IMR-90 (cell line): ENCODE results near the gene YWHAG. TPM values are rescaled to one million over a fixed set of nuclear protein-coding genes. Genes with fewer than 3 reads are reported as not detected.
A peak's percentile ranks its signal among the peaks of the same experiment; 100 is the strongest.

Experiments used
- ATAC-seq: fragments of 200-7000 bp; cut with Tn5 transposase; 2 replicates; pipeline ENCODE4 v1.9.1; 2020; ENCODE audit warnings: low read depth, mild to moderate bottlenecking, moderate library complexity
- BruUV-seq: library from RNA; stranded (reverse); fragments of 400-500 nt; replicated peaks from 2 replicates; lab custom pipeline; 2021; lab: Mats Ljungman, UMichigan
- CTCF ChIA-PET: fragments of 300-600 bp; formaldehyde crosslinking; extraction: SDS; loops from one replicate; lab custom pipeline; 2021; ENCODE audit warnings: antibody characterized with exemption; lab: Yijun Ruan, JAX
- POLR2A ChIA-PET: fragments of 300-600 bp; sonication (Branson Sonifier 250); formaldehyde crosslinking; loops from one replicate; lab custom pipeline; 2022; ENCODE audit warnings: antibody characterized with exemption; ENCODE audit not compliant: unreplicated experiment; lab: Charles Lee
- DNase-seq: peaks from one replicate; pipeline ENCODE4 v3.0.0; 2013
- H2AFZ ChIP-seq: replicated peaks from 2 replicates; pipeline ENCODE3; 2013; ENCODE audit warnings: low read length, mild to moderate bottlenecking; ENCODE audit not compliant: poor library complexity
- H2AK5ac ChIP-seq: 2 replicates; pipeline ENCODE4 v1.6.1; 2013; ENCODE audit warnings: low read depth, low read length, inconsistent platforms
- H2AK9ac ChIP-seq: replicated peaks from 2 replicates; pipeline ENCODE3; 2013; ENCODE audit warnings: mild to moderate bottlenecking, low read depth, low read length, moderate library complexity; ENCODE audit not compliant: poor library complexity
- H2BK120ac ChIP-seq: 2 replicates; pipeline ENCODE4 v1.6.1; 2013; ENCODE audit warnings: low read depth, low read length, inconsistent platforms
- H2BK15ac ChIP-seq: 3 replicates; pipeline ENCODE4 v1.6.1; 2013; ENCODE audit warnings: low read depth, low read length, inconsistent platforms
- H2BK20ac ChIP-seq: 2 replicates; pipeline ENCODE4 v1.6.1; 2013; ENCODE audit warnings: low read depth, mild to moderate bottlenecking, inconsistent platforms, low read length, moderate library complexity
- H2BK5ac ChIP-seq: 2 replicates; pipeline ENCODE4 v1.6.1; 2013; ENCODE audit warnings: mild to moderate bottlenecking, low read depth, low read length, inconsistent platforms; ENCODE audit not compliant: poor library complexity, severe bottlenecking
- H3K14ac ChIP-seq: replicated peaks from 2 replicates; pipeline ENCODE4 v1.6.1; 2013; ENCODE audit warnings: low read depth, low read length, inconsistent platforms
- H3K18ac ChIP-seq: 2 replicates; pipeline ENCODE4 v1.6.1; 2013; ENCODE audit warnings: low read depth, low read length, control low read depth
- H3K23ac ChIP-seq: 2 replicates; pipeline ENCODE4 v1.6.1; 2013; ENCODE audit warnings: low read depth, low read length, inconsistent platforms
- H3K27ac ChIP-seq: 2 replicates; pipeline ENCODE4 v1.5.1; 2013; ENCODE audit warnings: mild to moderate bottlenecking, control low read depth, low read length; ENCODE audit not compliant: insufficient read depth
- H3K27me3 ChIP-seq: 2 replicates; pipeline ENCODE4 v1.6.1; 2013; ENCODE audit warnings: low read length; ENCODE audit not compliant: control insufficient read depth, insufficient read depth
- H3K36me3 ChIP-seq: 2 replicates; pipeline ENCODE4 v1.6.1; 2013; ENCODE audit warnings: low read length, mixed read lengths; ENCODE audit not compliant: control insufficient read depth, insufficient read depth
- H3K4ac ChIP-seq: 2 replicates; pipeline ENCODE4 v1.6.1; 2013; ENCODE audit warnings: low read depth, low read length, inconsistent platforms
- H3K4me1 ChIP-seq: 2 replicates; pipeline ENCODE4 v1.6.1; 2013; ENCODE audit warnings: low read length, mixed read lengths; ENCODE audit not compliant: control insufficient read depth, insufficient read depth
- H3K4me2 ChIP-seq: 2 replicates; pipeline ENCODE4 v1.6.1; 2013; ENCODE audit warnings: low read depth, mild to moderate bottlenecking, control low read depth, low read length, moderate library complexity
- H3K4me3 ChIP-seq: 2 replicates; pipeline ENCODE4 v1.5.1; 2013; ENCODE audit warnings: low read depth, mild to moderate bottlenecking, control low read depth, low read length, moderate library complexity; ENCODE audit not compliant: insufficient read depth
- H3K56ac ChIP-seq: 2 replicates; pipeline ENCODE4 v1.6.1; 2013; ENCODE audit warnings: low read length, inconsistent platforms; ENCODE audit not compliant: insufficient read depth; ENCODE audit errors: extremely low read depth
- H3K79me1 ChIP-seq, 2 experiments: 2 replicates each; pipeline ENCODE4 v1.6.1; 2013; ENCODE audit warnings: low read length in 2 of 2, inconsistent platforms in 1 of 2, low read depth in 1 of 2
- H3K9ac ChIP-seq: 2 replicates; pipeline ENCODE4 v1.6.1; 2013; ENCODE audit warnings: low read depth, low read length, control low read depth
- H3K9me1 ChIP-seq: 2 replicates; pipeline ENCODE4 v1.6.1; 2013; ENCODE audit warnings: low read length, inconsistent platforms; ENCODE audit not compliant: insufficient read depth
- H3K9me3 ChIP-seq: 2 replicates; pipeline ENCODE4 v1.6.1; 2013; ENCODE audit warnings: low read length; ENCODE audit not compliant: control insufficient read depth, insufficient read depth
- H4K20me1 ChIP-seq: 2 replicates; pipeline ENCODE4 v1.6.1; 2013; ENCODE audit warnings: low read length, inconsistent platforms; ENCODE audit not compliant: insufficient read depth
- H4K5ac ChIP-seq: 2 replicates; pipeline ENCODE4 v1.6.1; 2013; ENCODE audit warnings: mild to moderate bottlenecking, low read depth, low read length, control low read depth
- H4K8ac ChIP-seq, 2 experiments: 2 replicates each; pipeline ENCODE4 v1.6.1; 2013; ENCODE audit warnings: low read depth in 2 of 2, low read length in 2 of 2, control low read depth in 1 of 2, inconsistent platforms in 1 of 2
- H4K91ac ChIP-seq: 2 replicates; pipeline ENCODE4 v1.6.1; 2013; ENCODE audit warnings: low read depth, low read length, inconsistent platforms; ENCODE audit not compliant: insufficient read depth
- POLR2A ChIP-seq: IDR thresholded peaks from 2 replicates; pipeline ENCODE4 v1.6.1; 2012; ENCODE audit warnings: mild to moderate bottlenecking, low read depth, low read length
- USF2 ChIP-seq: fragments of 150-350 bp; IDR thresholded peaks from 2 replicates; pipeline ENCODE4 v1.6.1; 2017; ENCODE audit warnings: mild to moderate bottlenecking, antibody characterized with exemption, low read length, low read depth
- WGBS, 2 experiments: methylation state at CpG; one replicate each; pipeline versions ENCODE4 v1.1.5 to v1.1.7; 2013; ENCODE audit warnings: missing lambda C conversion rate in 2 of 2; ENCODE audit not compliant: insufficient read length in 1 of 2; ENCODE audit errors: extremely low coverage in 2 of 2; 5-methylcytosine and 5-hydroxymethylcytosine counted together
- dilution Hi-C: fragments of 300-500 bp; cut with HindIII; formaldehyde crosslinking; loops from one replicate; pipeline ENCODE4 v1.14.3; 2018; ENCODE audit warnings: low sequenced_read_pairs; ENCODE audit not compliant: unreplicated experiment
- in situ Hi-C: fragments of 300-500 bp; cut with MboI; formaldehyde crosslinking; loops from 3 replicates; pipeline ENCODE4 v1.14.3; 2019; ENCODE audit warnings: low sequenced_read_pairs, inconsistent platforms, mixed read lengths
- intact Hi-C: fragments of 100-400 bp; cut with micrococcal nuclease; formaldehyde crosslinking; loops from 2 replicates; pipeline ENCODE4 v1.10.0; 2022
- polyA plus RNA-seq, 3 experiments: library from polyadenylated mRNA; depleted of rRNA; stranded (reverse); fragments of >200 nt; gene quantifications; 2 replicates each; pipeline ENCODE4 v1.2.3, GENCODE V29; 2012; ENCODE audit warnings: low replicate concordance in 1 of 3
- total RNA-seq: library from RNA; depleted of rRNA; stranded (reverse); fragments of >200 nt; gene quantifications from 2 replicates; pipeline ENCODE4 v1.2.3, GENCODE V29; 2012

Gene YWHAG
- total and polyA plus RNA-seq, 2 of the 4 experiments (the other 2 are of a cell fraction): 40.1 to 64.9 TPM

GRCh38 chr7:76356115-76356514, 2.7 kb downstream of the YWHAG start:
- no TSS peak for BruUV-seq
- peaks cover 15% of the 10 kb centered on the region for H3K36me3 ChIP-seq
- POLR2A ChIA-PET: interaction anchor here (0.6 kb wide), 1 partner anchor 410 kb away, joined by 3 read pairs; no protein-coding TSS in a partner anchor
- H4K91ac ChIP-seq: no peak overlapping the region
- H3K14ac ChIP-seq: no peak overlapping the region
- H3K56ac ChIP-seq: no peak overlapping the region
- CTCF ChIA-PET: no interaction called here
- 0 out of 2 replicates have a peak overlapping the region, but pooled peaks have one; percentile 2 for H3K4me2 ChIP-seq
- H2BK15ac ChIP-seq: no peak overlapping the region
- peaks cover 16% of the 10 kb centered on the region for H3K4me1 ChIP-seq
- peaks cover 0 to 30% of the 10 kb centered on the region in 2 experiments; a peak in 2 of 4 replicates for H3K79me1 ChIP-seq
- peaks cover 77% of the 10 kb centered on the region for H4K20me1 ChIP-seq
- H2BK20ac ChIP-seq: no peak overlapping the region
- H3K27me3 ChIP-seq: no peaks in the 10 kb centered on the region
- intact Hi-C loops: loop anchor here (2.0 to 5.0 kb wide), 2 partner anchors 17 to 39 kb away; no protein-coding TSS in a partner anchor
- H4K5ac ChIP-seq: no peak overlapping the region
- no peak for TF ChIP-seq USF2
- 0 out of 2 replicates have a peak, but pooled peaks have one; percentile 5 for TF ChIP-seq POLR2A
- H4K8ac ChIP-seq: no peak overlapping the region
- DNase-seq (no peak), ATAC-seq (no peak)
- H3K4ac ChIP-seq: no peak overlapping the region
- no peak overlapping the region for H3K23ac ChIP-seq
- H2AFZ ChIP-seq: no peak overlapping the region
- in situ Hi-C loops: no loop called here
- H2AK5ac ChIP-seq: no peak overlapping the region
- H3K9me3 ChIP-seq: no peaks in the 10 kb centered on the region
- no peak overlapping the region for H3K27ac ChIP-seq
- H3K18ac ChIP-seq: no peak overlapping the region
- no peak overlapping the region for H3K4me3 ChIP-seq
- dilution Hi-C loops: no loop called here
- no peak overlapping the region for H3K9ac ChIP-seq
- no peak overlapping the region for H2BK120ac ChIP-seq
- H2AK9ac ChIP-seq: no peak overlapping the region
- WGBS, 2 experiments: no CpG with 5 or more reads among the region's 4 CpGs
- H2BK5ac ChIP-seq: no peak overlapping the region
- H3K9me1 ChIP-seq: peaks cover 11% of the 10 kb centered on the region
